ENCODE data around the gene APBB2.
A peak's percentile ranks its signal among the peaks of the same experiment; 100 is the strongest.

Gene APBB2

DNA sequence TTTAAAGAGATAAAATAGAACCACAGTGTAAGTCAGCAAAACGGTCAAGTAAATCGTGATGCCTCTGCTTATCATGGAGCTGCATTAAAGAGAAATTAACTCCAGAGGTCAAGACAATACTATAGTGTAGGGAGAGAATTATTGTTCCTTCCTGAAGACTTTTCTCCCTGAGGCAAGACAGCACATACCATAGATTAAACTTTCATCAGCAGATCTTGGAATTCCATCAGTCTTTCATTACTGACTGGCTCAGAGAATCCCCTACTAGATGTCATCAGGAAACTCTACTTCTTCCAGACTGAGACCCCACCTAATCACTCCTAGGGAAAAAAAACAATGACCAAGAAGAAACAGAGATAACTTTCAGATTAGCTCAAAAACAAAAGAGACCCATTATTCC lies 333.2 kb downstream of the APBB2 start:
- DNase-seq, result no peak

DNA sequence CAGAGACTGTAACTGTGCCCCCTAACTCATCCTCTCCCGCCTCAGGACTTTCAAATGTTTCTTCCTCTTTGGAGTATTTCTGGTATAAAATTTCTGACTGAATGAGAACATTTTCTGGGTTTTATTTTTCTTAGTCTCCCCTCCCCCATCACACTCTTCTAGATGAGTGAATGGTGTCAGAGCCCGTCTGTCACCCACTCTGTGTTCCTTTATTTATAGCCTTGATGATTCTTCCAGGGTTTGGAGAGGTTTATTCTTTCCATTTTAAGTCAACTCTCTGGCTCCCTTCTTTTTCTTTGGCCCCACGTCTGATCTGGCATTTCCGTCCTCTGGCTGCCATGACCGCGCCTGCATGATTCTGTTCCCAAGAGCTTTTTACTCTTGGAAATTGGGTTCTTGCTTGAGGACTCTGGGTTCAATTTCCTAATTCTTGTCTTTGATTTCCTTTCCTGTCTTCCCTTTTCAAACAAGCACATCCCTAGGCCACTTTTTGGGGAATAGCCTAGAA lies 335.7 kb downstream of the APBB2 start:
- no peak for DNase-seq

DNA sequence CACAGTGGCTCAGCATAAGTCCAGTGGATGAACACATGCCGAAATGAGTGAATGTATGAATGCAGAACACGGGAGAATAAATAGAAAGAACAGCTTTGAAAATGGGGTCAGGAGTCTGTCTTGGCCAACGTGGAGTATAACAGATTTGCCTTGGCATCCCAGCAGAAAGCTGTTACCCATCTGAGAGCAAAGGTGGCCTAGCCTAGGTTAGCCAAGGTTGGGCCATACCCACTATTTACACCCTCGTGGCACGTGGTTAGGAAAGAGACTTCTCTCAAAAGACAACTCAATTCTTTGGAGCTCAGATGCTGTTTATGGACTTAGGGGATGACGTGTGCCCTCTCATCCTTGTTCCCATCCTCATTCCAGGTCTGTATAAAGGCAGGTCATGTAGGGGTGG lies 337.3 kb downstream of the APBB2 start:
- DNase-seq, result no peak

DNA sequence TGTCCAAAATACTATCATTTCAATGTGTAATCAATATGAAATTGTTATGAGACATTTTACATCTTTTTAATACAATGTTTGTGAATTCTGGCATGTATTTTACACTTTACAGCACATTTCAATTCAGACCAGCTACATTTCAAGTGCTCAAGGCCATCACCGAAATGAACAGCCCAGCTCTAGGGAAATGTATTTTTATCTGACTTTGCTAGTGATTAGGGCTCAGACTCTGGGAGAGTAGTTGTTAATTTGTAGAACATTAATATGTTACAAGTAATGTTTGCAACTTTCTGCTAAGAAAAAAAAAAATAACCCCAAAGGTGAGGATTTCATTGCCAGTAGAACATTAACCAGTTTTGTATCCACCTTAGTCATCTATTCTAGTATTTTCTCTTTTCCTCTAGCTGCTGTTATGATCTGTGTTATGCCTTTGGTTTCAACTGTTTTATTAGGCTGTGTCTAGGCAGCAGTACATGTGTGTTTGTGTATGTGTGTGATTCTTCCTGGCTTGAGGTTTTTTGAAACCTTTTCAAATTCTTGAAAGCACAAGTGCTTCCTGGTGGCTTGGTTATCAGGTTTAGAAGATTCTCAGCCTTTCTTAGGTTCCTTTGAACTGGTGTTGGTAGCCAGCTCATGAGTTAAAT lies 338.7 kb downstream of the APBB2 start:
- DNase-seq, result no peak

DNA sequence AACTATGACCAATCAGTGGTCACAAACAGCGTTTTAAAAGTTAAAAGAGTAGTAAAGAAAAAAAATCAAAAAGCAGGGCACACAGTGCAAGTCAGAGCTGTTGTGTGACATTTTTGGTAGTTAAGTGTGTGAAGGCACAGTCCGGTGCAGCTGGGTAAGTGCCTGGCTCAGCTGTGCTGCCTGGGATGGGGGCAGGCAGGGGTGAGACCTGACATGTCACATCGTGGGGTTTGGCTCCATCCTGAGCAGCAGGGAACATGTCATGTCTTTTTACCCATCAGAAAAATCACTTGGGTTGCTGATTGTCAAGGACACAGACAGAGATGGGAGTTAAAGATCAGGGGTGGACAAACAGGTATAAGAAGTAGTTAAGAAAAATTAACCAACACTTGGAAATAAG lies 339.4 kb downstream of the APBB2 start:
- no peak for DNase-seq

DNA sequence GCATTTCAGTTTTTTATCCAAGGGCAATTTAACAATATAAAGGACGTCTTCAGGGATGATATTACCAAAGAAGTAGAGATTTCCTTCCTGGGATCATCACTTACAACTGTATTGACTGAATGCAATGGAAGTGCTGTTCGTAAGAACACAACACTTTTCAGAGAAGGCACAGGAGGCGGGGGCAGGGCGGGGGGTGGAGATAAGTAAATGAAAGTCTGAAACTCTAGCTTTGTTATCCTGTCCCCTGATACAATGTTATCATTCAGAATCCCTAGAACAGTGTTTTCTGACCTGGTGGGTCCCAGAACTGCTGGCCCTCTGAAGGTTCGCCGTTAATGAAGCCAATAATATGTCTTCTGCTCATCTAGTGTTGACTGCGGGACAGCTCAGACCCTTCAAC lies 340.0 kb downstream of the APBB2 start:
- DNase-seq, result no peak

DNA sequence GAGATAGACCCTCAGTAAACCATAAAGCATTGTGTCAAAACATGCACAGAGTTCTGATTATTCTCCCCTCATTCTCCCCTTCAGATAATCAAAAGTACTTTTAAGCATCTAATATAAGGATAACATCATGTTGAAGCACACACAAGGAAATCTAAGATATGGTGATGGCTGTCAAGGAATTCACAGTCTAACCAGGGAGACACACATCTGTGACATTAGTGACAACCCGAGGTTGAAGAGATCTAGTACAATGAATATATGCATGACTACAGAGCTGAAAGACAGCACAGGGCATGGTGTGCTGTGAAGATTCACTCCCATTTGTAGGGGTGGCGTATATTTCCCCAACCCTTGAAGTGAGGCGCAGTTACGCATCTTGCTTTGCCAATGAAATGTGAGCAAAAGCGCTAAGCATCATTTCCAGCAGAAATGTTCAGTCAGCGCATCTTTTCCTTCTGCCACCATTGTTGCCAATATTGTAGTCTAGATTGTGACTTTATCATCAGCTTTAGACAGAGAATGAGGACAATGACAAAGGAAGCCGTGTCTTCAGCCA lies 342.6 kb downstream of the APBB2 start:
- no peak for DNase-seq

DNA sequence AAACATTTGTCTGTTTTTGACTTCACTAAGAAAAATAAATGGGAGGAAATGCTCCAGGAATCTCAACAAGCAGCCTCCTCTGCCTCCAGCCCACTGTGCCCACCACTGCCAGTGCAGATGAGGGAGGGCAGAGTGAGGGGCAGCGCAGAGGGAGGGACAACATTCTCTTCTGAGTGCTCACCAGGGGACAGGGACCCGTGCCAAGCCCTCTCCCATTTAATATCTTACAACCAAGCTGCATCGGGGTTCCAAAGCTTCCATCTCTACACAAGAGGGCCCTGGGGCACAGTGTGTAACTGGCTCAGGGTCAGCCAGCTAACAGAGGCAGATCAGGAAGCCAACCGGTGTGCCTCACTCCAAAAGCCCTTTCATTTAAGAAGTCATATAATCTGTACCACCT lies 344.2 kb downstream of the APBB2 start:
- no peak for DNase-seq

DNA sequence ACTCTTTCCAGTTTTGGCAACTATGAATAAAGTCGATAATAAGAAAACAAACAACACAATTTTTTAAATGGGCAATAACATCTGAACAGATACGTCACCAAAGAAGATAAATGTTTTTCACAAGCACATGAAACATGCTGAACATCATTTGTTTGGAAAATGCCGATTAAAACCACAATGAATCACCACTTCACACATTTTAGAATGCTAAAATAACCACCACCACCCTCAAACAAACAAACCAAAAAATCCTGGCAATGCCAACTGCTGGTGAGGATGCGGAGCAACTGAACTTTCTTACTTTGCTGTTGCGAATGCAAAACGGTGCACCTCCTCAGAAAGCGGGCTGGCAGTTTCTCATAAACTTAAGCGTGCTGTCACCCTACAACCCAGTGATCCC lies 348.6 kb downstream of the APBB2 start:
- no peak for DNase-seq

DNA sequence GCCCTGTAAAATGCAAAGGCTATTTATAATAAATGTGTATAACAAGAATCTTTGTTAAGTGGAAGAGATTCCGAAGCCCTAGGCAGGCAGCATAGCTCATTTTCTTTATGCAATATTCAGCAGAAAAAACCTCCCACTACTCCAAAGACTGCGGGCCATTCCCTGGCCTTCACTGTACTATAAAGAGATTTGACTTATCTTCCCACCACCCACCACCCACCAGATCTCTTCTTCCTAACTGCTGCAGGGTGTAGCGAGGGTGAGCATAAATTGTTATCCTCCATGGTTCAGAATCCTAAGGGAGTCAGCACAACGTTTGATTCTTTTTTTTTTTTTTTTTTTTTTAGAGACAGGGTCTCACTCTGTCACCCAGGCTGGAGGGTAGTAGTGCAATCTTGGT lies 349.8 kb downstream of the APBB2 start:
- DNase-seq, result no peak

DNA sequence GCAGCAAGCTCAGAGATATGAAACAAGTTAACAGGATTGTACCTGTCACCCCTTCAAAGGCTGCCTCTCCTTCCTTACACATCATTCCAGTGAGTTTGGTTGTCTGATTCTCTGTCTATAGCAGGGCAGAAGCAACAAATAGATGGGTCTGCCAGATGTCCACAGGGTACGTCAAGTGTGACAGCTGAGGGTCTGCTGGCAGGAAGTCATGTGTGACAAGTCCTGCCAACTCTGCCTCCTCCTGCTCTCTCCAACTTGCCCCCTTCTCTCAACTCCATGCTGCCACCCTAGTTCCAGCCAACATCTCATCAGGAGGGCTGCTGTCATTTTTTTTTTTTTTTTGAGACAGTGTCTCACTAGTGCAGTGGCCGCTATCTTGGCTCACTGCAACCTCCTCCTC lies 355.4 kb downstream of the APBB2 start:
- no peak for DNase-seq

DNA sequence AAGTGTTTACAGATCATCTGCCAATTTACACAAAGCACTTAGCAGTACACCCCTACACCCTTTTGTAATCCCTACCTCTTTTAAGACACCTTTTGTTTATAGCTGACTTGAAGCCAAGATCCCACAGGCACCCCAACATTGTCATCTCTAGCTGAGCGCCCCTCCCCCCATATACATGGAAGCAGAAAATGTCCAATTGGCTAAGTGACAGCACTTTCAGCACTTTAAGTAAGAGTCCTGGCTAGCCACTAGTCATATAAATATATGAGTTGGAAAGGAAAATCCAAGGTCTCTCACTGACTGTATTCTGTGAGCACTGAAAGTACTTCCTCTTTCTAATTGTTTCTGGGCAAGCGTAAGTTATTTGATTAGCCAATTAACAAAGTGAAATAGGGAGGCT lies 356.4 kb downstream of the APBB2 start:
- DNase-seq, result no peak

DNA sequence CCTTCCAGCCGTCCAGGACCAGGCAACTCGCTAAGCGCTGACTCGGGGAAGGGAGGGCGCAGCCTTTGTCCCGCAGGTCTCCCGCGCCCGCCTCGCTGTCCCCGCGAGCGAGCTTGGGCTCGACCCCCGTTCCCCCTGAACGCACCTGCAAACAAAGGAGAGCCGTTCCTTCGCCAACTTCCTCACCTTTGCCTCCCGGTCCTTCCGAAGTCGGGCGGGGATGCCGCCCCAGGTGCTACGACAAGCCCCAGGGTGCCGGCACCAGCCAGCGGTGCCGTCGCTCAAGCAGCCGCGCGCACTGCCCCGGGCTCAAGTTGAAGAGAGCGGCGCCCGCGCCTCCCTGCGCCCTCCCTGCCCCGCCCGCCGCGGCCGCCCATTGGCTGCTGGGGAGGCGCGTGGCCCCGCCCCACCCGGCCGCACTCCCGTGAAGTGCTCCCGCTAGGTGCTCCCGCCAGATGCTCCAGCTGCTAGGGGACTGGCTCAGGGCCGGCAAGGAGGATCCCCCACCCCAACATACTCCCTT lies 357.4 kb downstream of the APBB2 start:
- DNase-seq, result peak; percentile 58

DNA sequence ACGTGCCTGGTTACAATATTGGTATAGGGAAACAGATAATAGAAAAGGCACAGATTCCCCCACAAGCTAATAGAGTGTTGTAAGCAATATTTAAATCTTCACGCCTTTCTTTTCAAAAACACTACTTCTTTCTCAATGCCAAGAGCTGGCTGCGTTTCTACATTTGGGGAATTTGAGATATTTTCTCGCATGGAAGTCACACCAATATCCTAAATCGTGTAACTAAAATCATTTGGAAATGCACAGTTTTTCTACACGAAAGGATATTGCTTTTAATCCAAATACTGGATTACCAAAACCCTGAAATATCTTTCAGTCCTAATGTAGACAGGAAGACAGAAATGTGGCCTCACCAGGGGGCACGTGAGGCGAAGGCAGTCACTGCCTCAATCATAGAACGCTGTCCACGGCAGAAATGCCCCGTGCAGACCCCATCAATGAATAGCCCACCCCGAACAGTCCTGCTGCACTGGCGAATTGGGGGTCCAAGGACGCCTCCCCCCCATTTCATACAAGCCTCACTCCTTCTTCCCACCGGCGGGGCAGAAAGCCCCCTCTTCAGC lies 358.0 kb downstream of the APBB2 start:
- DNase-seq, result no peak

DNA sequence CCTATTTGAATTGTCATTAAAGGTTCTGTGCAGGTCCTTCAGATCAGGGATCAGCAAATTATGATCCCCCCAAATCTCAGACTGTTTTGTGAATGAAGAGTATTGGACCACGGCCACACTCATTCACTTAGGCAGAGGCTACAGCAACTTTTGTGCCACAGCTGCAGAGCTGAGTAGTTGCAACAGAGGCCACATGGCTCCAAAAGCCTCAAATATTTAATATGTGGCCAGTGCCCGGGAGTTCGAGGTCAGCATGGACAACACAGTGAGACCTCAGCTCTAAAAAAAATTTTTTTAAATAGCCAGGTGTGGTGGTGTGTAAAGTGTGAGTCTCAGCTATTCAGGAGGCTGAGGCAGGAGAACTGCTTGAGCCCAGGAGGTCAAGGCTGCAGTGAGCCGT lies 363.8 kb downstream of the APBB2 start:
- DNase-seq, result no peak

DNA sequence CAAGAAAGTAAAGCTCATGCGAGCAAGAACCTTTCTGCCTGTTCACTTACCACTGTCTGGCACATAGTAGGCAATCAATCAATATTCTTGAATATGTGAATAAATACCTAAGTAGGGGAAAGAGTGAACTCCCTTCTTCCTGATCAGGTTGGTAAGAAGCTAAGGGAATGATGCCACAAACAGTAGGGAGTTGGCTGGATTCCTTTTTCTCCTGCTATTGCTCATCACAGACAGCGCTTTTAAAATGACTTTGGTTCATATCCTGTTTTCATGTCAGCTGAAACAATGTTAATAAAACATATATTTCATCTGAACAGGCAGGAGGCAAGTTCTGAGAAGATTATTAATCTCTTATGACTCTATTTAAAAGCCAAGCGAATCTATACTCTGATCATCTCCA lies 365.4 kb downstream of the APBB2 start:
- no peak for DNase-seq

DNA sequence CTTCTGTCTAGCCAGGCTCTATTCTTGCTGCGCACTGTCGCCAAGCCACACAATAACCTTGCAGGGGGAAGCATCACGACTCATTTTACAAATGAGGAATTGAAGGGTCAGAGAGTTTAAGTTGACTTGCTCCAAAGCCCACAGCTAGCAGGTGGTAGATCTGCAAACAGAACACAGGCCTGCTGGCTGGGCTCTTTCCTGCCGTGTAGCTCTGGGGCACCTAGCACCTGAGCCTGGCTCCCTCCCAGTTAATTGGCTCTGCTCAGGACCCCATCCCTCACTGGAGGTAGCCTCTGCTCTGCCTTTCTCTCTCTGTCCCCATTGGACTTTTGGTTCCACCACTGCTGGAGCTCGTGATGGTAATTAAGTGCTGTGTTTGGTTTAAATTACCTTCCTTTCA lies 366.1 kb downstream of the APBB2 start:
- no peak for DNase-seq

DNA sequence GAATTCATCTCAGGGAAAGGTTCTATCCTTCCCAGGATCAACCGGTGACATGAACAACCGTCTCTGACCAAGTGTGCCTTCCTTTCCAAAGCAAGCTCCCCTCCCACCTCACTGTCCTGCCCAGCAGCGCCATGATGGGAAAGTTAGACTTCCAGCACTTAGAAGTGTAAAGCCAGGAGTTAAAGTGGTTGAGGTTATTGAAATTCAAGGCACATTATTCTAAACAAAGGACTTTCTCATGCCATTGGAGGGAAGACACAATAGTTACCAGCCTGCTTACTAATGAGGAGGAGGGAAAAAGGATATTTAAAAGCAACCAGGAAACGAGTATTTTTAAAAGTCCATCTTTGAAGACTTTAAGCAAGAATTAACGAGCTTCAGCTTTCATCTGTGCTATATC lies 367.8 kb downstream of the APBB2 start:
- no peak for DNase-seq

DNA sequence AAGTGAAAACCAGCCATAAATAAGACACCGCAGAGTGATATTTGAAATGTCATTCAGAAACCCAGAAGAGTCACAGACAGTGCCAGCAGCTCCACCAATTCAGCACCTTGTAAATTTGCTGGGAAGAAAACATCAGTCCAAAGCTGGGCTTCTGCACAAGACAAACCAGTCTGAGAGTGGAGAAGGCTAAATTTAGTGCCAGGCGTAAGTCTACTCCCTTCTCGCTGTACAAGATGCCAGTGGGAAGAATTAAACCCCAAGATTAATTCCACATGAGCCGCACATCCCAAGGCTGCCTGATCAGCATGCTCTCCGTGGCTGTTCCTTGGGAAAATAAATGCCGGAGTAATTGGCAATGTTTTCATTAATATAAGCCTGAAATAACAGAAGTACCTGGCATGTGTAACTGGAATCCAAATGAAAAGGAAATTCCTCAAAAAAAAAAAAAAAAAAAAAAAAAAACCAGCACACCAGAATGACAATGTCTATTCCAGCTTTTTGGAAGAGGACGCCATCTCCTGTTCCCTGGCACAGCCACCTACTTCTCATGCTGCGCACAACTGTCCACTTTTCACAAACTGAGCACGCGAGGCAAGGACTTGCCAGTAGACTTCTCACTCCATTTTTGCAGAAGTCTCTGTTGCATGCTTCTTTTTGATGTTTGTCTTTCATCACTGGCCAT lies 369.0 kb downstream of the APBB2 start:
- no peak for DNase-seq

DNA sequence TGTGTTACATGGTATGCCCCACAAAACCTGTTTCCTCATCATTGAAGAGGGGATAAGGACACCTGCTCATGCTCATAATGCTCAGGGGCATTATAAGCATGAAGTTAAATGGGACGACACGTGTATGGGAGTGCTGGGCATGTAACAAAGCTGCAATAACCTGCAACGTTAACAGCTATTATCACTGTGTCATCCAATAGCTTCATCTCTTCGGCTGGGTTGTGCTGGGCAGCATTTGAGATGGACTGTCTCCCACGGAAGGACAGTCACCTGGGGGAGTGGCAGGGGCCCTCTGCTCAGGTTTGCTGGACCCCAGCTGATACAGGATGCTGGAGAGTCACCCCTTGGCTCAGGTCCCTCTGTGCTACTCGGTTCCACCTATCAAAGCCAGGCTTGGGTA lies 370.1 kb downstream of the APBB2 start:
- no peak for DNase-seq

DNA sequence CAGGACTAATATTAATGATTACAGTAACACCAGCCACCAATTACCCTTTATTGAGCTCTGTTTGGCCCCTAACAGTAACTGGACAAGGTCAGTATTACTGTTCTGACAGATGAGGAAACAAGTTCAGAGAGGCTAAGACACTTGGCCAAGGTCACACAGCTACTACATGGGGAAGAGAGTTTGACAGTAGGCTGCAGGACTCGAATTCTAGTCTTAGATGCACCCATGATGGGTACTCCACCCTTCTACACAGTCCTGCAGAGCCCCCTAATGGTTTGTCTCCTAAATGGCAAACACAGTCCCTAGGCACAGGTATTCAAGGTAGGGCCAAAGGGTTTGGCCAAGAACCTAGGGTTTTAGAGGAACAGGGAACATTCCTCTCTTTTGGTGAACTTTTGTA lies 370.6 kb downstream of the APBB2 start:
- DNase-seq, result no peak

DNA sequence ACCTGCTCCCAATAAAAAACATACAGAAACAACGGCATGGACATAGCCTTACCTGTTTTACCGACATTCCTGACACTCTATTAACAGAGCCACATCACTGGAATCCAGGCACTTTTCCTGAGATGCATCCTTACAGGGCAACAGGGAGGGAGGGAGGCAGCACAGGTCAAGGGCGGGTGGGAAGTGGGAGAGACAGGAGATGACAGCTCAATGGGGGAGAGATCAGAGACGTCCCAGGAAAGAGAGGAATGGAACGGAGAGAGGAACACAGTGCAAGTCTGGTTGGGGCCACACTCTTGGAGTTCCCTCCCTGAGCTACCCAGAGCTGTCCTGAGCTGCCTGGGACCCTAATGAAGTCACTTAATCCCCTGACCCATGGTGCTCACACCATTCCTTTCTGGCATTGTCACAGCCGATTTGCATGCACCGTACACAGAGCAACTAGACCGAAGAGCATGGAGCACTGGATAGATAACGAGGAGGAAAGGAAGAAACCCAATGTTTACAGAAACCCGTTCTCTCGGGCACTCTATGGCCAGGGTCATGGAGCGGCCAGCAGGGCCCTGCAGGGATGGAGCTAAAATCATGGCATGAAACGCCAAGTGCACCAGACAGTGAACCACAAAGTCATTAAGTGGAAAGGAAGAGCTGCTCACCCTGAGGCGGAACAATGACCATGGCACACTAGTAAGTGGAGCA lies 371.5 kb downstream of the APBB2 start:
- no peak for DNase-seq

DNA sequence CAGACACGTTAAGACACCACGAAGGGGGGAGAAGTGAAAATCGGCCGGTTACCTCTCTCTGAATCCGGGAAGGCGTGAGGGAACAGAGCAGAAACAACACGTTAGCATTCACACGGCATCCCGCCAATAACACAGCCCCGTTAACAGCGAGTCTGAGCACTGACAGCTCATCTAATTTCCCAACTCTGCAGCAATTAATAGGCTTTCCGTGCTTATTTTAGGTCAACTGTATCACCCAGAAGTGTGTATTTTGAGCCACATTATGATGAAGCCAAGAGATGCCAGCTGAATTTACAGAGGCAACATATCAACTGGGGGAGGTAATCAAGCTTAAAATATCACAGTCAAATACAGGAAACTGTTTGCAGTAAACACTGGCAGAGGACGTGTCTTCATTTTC lies 372.0 kb downstream of the APBB2 start:
- no peak for DNase-seq

All from CD4-positive, alpha-beta T cell treated with Interleukin-15 for 1 hour (primary cell).